HG03097 (cell line): Measurements from ENCODE around the gene TYR.
"Not testable (repeated sequence)": the region's sequence is repeated elsewhere in the genome, so short reads cannot be mapped to it uniquely, and the experiment has no call there.

Source experiments
- ATAC-seq: cut with Tn5 transposase; IDR thresholded peaks from one replicate; pipeline ENCODE4 v1.9.1; 2021; ENCODE audit not compliant: unreplicated experiment, low FRiP score

TYR gene

DNA sequence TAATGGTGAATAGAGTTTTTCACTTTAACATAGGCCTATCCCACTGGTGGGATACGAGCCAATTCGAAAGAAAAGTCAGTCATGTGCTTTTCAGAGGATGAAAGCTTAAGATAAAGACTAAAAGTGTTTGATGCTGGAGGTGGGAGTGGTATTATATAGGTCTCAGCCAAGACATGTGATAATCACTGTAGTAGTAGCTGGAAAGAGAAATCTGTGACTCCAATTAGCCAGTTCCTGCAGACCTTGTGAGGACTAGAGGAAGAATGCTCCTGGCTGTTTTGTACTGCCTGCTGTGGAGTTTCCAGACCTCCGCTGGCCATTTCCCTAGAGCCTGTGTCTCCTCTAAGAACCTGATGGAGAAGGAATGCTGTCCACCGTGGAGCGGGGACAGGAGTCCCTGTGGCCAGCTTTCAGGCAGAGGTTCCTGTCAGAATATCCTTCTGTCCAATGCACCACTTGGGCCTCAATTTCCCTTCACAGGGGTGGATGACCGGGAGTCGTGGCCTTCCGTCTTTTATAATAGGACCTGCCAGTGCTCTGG, at the start of gene TYR:
TYR (plus strand) TSS at position 185 of the 541 bp plus-strand sequence; CDS start at position 264, 79 bp downstream.
- ATAC-seq: no peak

DNA sequence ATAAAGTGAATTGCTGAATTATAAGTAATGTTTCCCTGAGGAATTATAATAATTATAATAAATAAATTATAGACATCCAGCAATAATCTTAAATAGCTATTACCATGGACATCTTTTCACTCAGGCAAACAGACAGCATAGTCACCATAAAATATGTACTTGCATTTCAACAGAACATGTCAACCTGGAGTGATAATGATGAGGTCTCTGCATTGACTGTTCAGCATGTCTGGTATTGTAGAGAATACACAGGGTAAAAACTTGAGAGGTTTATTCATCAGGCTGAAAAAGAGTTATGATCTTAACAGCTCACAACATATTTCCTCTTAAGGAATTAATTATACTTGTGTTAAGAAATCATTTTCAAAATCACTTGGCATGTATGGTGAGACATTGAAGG, 41.1 kb upstream of the TYR start:
- no peak for ATAC-seq

DNA sequence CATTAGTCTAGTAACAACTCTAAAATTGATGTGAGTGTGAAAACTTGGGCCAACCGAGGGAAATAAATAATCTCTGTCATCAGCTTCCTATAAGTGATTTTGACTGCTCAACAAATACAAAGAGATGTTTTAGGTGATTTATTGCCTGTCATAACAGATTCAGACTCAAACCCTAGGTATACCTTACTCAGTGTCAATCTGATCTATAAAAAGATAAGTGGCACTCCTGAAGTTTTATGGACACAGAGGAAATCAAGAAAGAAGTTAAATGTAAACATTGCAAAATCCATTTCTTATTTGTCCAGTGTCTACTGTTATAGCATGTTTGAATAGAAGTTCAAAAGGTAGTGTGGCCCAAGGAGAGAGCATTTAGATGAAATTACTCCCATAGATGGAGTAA, 30.4 kb upstream of the TYR start:
- ATAC-seq: no peak

DNA sequence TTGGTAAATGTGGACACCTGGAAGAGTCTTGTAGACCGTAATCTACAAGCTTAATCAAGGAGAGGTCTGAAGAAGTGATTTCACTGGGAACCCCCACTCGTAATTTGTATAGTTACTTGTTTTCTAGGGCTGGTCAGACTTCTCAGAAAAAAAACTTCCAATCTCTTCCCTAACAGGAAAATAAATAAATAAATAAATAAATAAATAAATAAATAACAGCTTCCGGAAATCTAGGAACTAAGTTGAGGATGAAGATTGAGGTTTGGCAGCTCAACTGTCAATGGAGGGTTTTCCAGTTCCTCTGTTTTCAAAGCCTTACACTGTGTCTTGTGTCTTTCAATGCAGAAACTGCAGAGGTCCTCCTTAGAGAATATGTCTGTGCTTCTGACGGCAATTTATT, 17.7 kb upstream of the TYR start:
- no peak for ATAC-seq

DNA sequence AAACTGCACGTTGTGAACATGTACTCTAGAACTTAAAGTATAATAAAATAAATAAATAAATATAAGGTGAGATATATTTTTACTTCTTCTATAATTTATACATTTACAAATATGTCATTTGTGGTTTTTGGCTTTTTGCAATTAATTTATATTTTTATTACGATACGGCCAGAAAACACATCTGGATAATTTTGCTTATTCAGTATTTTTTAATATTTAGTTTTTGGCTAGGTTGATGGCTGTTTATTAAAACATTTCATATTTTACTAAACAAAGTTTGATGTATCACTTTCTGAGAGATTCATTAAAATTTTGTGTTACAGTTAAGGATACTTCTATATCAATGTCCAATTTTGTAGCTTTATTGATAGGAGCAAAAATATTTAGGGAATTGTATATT, 15.7 kb upstream of the TYR start:
- ATAC-seq: no peak

DNA sequence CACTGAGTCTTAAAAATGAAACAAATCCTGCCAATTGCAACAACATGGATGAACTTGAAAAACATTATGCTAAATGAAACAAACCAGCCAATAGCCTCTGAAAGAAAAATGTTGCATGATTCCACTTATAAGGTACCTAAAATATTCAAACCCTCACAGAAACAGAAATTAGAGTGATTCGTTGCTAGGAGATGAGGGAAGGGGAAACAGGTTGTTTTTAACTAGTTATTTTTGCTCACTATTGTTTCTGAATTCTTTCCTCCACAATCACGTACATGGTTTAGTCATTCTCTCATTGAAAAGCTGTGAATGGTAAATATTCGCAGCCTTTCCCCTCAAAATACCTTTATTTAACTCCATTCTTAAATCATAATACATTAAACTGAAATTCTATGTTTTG, 14.0 kb upstream of the TYR start:
- no peak for ATAC-seq

DNA sequence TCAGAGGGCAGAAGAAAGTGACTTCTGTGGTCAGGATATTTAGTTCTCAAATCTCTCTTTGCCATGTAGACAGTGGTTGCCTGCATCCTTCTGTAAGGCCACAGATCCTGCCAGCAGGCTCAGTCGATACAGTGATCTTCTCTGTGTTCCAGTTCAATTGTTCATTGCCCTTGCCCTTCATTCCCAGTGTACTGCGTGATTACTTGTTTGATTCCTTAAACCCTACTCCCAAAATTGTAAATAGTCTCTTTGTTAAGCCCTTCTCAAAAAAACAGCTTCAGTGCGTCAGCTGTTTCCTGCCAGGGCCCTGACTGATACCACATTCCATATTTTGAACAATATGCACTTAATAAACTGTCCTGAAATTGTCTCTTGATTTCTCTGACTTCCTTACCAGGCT, 9.3 kb upstream of the TYR start:
- no peak for ATAC-seq

DNA sequence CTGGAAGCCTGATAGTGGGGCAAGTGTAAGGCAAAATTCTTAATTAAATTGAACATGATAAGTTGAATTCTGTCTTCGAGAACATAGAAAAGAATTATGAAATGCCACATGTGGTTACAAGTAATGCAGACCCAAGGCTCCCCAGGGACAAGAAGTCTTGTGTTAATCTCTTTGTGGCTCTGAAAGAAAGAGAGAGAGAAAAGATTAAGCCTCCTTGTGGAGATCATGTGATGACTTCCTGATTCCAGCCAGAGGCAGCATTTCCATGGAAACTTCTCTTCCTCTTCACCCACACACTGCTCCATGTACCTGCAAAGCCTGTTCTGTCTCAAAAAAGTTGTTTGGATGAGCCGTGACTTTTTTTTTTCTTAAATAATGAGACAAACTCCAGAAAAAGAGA, 1.9 kb upstream of the TYR start:
- no peak for ATAC-seq

DNA sequence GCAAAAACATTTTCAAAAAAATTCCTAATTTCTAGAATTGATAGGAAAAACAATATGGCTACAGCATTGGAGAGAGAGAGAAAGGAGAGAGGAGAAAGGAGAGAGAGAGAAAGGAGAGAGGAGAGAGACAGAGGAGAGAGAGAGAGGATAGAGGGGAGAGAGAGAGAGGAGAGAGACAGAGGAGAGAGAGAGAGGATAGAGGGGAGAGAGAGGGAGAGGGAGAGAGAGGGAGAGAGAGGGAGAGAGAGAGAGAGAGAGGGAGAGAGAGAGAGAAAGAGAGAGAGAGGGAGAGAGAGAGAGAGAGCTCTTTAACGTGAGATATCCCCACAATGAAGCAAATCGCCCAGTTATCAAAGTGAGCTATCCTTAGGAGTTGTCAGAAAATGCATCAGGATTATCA, 737 bp upstream of the TYR start:
- ATAC-seq: no peak

DNA sequence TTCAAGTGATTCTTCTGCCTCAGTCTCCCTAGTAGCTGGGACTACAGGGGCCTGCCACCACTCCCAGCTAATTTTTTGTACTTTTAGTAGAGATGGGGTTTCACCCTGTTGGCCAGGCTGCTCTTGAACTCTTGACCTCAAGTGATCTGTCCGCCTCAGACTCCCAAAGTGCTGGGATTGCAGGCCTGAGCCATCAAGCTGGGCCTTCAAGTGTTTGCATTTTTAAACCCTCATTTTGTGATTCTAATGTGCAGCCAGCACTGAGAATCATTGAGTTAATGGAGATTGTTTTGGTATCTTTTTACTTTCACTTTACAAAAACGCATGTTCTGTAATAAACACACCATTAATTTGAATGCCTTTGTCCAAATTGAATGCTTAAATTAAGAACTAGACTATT, 3.4 kb downstream of the TYR start:
- ATAC-seq: no peak

DNA sequence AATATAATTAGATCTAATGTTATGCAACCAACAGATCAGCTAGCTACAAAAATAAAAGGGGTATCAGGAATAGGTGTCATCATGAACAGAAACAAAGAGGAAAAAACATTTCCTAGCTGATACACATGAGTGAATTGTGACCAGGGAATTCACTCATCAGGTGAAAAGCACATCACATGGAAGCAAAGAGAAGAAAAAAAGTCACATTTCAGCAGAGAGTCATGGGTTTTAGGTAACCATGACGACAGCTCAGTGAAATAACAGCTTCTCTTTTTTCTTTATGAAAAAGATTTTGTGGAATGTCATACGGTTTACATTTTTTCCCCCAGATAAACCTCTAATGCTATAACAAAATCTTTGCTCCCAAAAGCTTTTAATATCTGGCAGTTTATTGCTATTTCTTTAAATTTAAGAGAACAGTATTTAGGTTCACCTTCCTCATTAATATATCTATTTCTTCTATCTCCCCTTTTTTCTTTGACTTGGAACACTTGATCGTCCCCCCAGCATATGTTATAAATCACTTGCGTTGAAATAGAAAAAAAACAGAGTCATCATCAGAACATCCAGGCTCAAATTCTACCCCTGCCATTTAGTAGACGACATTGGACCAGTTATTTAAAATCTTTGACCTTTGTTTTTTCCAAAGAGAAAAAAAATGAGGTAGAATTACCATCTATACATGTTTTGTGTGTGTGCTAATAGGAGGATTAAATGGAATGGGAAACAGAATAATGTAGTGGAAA, 5.3 kb downstream of the TYR start:
- no peak for ATAC-seq

DNA sequence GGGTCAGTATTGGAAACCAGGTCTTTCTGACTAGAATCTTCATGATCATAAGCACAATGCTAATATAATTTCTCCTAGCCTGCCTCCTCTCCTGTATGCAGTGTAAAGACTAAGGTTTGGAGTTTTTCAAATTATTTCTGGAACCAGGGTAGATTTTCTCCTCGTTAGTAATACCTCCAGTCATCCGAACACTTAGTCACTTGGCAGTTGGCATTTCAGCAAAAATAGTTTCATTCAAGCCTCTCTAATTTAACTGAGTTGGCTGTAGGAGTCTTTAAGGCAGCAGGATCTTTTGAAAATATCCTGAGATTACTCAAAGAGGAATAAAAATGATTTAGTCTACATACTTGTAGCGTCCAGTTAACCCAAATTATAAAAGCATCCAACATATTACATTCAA, 6.3 kb downstream of the TYR start:
- ATAC-seq: no peak

DNA sequence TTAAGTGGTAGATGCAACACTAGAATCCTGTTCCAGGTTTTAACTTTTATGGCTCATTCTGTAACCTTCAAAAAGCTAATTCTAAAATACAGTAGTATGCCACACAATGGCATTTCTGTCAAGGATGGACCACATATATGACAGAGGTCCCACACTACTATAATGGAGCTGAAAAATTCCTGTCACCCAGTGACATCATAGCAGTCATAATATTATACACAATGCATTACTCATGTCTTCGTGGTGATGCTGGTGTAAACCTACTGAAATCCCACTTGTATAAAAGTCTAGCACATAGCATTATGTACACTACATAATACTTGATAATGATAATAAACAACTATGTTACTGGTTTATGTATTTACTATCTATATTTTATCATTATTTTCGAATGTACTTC, 12.1 kb downstream of the TYR start:
- no peak for ATAC-seq

DNA sequence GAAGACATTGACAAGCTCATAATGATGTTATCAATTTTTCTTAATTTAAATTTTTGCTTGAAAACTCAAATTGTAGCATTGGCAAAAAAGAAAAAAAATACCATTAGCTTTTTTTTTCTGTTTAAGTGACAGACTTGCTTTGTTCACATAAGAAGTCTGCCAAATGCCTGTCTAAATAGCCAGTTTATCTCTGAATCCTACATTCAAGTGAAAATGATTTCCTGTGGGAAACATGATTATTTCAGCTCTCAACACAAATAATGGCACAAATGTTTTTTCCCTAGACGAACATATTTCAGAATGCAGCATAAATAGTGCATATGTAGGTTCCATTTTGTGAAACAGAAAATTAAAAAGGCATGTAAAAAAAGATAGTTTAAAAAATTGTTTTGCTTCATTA, 23.5 kb downstream of the TYR start:
- no peak for ATAC-seq

DNA sequence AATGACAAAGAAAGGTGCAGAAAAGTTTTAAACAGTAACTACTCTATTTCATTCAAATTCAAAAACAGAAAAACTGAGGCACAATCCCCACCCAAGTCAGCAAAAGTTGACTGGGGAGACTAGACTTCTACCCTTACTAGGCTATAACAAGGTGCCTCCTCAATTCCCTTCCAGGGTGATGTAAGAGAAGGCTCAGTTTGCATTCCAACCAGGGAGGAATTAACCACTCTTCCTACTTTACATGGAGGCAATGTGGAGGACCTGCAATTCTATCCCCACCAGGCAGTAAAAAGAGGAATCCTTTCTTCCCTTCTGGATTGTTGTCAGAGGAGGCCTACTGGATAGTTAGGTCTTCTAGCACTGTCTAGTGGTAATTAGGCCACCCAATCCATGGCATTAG, 26.1 kb downstream of the TYR start:
- no peak for ATAC-seq

DNA sequence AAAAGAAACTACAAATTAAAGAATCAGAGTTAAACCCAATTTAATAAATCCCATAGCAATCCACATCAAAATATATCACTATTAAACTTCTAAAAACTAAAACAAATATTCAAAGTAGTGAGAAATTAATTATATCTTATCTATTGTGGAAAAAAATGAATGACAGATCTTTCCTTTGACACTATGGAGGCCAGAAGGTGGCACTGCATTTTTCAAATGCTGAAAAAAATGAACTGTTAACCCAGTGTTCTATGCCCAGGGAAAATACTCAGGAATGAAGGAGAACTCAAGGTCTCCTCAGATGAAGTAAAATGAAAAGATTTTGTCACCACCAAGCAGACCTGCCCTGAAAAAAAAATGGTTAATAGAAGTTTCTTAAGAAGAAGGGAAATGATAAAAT, 27.7 kb downstream of the TYR start:
- no peak for ATAC-seq

DNA sequence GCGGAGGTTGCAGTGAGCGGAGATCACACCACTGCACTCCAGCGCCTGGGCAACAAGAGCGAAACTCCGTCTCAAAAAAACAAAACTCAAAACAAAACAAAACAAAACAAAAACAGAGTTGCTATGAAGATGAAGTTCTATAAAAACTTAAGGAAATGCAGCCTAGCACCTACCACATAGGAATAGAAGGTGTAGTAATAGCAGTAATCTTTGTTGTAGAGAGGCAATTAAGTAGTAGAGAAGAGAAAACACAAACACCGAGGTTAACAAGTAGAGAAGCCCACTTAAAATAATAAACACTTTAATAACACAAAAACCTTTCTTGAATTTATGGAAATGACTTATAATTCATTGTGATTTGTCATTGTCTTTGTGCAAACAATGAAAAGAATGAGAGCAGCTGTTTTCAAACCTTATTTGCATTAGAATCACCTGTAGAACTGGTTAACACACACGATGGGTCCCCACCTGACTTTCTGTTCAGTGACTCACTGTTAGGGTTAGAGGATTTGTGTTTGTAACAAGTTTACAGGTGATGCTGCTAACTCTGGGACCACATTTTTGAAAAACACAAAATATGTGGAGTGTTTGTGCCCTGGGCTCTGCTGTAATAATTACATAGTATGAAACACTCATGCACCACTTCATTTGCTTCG, 43.1 kb downstream of the TYR start:
- no peak for ATAC-seq

DNA sequence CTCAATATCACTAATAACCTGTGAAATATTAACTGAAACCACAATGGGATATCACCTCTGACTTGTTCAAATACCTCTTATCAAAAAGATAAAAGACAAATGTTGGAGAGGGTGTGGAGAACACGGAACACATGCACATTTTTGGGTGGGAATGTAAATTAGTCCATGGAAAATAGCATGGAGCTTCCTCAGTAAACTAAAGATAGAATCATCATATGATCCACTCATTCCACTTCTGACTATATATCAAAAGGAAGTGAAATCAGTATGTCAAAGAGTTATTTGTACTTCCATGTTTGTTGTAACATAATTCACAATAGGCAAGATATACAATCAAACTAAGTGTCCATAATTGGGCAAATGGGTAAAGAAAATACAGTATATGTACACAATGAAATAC, 57.4 kb downstream of the TYR start:
- no peak for ATAC-seq

DNA sequence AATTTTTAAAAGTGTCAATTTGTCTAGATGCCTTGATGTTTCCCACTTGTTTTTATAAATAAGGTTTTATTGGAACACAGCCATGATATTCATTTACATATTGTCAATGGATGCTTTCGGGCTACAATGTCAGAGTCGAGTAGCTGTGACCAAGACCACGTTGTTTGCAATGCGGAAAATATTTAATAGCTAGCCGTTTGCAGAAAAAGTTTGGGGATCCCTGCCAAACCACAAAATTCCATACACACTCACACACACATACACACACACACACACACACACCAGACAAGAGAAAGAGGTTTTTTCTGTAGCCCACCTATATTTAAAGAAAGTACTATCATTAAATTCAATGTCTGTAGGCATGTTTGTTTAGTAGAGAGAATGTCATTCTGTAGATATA, 58.3 kb downstream of the TYR start:
- no peak for ATAC-seq

DNA sequence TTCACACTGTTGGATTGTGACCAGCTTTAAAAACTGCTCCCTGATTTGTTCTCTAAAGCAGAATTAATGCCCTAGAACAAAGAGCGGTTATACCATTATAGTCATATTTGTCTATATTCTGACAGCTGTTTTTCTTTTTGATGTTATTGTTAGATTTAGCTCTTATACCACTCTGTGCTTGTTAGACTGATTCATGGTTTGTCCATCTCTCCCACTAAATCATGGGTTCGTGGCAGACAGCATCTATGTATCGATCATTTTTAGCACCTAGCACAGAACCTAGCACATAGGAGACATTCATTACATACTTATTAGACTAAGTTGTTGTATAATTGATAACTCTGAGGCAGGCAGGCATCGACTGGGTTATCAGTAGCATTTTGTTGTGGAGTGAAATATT, 69.3 kb downstream of the TYR start:
- not testable (repeated sequence) for ATAC-seq

DNA sequence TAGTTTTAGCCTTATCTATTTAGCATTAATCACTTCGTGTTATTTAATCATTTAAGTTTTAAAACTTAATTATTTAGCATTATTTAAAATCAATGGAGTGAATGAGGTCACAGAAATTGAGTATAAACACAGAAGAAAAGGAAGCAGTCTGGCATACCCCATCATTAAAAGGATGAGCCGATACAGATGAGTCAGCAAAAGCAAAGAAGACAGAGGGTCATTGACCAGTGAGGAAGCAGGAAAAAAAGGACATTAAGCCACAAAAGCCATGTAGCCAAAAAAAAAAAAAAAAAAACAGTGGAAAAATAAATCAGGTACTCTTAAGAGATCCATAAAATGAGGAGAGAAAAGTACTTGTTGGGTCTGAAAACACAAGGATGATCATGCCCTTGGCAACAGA, 71.5 kb downstream of the TYR start:
- no peak for ATAC-seq

DNA sequence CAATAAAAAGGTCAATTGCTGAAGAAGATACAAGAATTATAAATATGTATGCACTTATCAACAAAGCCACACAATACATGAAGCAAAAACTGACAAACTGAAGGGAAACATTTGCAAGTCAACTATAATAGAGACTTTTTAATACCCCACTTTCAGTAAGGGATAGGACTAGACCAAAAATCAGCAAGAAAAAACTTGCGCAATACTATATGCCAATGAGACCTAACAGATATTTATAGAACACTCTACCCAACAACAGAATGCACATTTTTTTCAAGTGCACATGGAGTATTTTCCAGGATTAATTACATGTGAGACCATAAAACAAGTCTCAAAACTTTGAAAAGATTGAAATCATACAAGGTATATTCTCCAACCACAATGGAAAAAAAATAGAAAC, 83.8 kb downstream of the TYR start:
- not testable (repeated sequence) for ATAC-seq
